GM19043 (cell line): ENCODE results near the gene GNL3L.
"Not testable (repeated sequence)": the region's sequence is repeated elsewhere in the genome, so short reads cannot be mapped to it uniquely, and the experiment has no call there.

Source experiments
- ATAC-seq: cut with Tn5 transposase; IDR thresholded peaks from one replicate; pipeline ENCODE4 v1.9.1; 2021; ENCODE audit warnings: low read depth; ENCODE audit not compliant: unreplicated experiment

GNL3L gene, protein sequence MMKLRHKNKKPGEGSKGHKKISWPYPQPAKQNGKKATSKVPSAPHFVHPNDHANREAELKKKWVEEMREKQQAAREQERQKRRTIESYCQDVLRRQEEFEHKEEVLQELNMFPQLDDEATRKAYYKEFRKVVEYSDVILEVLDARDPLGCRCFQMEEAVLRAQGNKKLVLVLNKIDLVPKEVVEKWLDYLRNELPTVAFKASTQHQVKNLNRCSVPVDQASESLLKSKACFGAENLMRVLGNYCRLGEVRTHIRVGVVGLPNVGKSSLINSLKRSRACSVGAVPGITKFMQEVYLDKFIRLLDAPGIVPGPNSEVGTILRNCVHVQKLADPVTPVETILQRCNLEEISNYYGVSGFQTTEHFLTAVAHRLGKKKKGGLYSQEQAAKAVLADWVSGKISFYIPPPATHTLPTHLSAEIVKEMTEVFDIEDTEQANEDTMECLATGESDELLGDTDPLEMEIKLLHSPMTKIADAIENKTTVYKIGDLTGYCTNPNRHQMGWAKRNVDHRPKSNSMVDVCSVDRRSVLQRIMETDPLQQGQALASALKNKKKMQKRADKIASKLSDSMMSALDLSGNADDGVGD

DNA sequence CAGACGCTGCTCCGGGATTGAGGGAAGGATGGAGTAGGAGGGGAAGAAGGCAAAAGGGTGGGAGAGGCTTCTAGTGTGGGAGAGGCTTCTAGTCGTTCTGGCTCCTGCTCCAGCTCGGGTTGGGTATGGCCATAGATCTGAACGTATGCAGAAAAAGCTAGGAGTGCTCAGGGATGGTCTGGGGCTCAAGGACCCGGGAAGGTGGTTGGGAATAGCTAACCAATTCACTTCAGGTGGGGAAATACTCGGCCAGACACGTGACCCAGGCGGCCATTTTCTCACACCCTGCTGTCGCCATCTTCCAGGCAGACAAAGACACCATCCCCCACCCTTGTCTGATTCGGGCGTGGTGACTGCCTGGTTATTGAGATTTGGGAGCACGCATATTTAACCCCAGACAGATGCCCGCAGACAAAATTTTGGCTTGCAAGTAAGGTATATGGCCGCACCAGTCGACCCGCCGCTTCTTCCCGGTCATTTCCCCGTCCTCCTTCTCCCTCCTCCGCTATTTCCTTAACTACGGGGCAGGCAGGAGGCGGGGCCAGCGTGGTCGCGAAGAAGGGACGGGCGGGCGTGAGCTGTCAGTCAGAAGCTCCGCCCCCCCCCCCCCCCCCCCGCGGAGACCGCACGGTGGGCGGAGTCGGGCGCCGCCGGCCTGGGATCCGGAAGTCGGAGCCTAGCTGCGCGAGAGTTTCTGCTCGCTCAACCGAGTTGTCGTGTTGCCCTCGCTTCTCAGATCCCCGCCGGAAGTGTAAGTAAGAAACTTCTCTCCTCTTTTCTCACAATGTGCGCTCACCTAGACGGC, at the start of gene GNL3L:
Gene GNL3L (plus strand): TSS at position 668 of the 805 bp plus-strand sequence. CDS start 2,348 bp downstream, outside the sequence.
- ATAC-seq, result peak; percentile 87

DNA sequence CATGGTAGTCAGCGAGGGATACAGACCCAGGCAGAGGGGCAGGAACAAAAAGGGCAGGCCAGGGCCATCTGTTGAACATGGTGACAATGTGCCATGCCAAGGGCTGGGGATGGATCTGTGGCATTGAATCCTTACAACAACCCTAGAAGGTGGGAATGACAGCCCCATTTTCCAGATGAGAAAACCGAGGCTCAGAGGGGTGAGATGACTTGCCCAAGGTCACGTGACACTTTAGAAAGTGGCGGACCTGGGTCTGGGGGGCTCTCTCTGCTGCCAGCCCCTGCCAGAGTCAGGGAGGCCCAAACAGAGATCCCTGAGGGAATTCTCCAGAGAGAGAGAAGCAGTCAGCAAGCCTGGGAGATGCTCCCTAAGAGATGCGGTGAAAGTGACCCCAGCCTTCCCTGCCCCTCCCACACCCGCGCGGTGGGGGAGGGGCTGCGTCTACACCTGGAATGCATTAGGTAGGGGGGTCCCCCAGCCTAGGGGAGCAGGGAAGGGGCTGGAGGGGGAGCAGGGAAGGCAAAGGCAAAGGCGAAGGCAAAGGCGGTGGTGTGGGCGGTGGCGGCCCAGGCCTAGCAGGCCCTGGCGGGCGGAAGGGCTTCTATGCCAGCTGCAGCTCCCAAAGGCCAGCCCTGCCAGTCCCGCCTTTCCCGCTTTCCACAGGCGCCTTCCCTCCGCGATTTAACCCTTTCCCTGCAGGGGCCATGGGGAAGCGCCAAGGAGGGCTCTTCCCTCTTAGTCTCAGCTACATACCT, 47.0 kb upstream of the GNL3L start:
- ATAC-seq, result no peak

DNA sequence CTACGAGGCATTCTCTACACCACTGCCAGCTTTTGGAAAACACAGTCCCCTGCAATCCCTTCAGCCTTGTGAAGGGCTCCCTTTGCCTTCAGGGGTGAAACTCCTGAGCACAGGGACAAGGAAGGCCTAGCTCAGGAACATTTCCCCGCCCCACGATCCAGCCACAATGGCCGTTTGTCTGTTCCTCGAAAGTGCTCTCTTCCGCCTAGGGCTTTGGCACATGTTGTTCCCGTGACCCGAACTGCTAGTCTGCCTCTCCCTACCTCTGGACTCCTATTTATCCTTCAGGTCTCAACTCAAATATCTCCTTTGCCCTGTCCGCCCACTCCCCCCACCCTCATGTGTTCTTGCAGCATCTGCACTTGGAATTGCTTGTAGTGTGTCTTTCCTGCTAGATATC, 46.1 kb upstream of the GNL3L start:
- ATAC-seq, result no peak

DNA sequence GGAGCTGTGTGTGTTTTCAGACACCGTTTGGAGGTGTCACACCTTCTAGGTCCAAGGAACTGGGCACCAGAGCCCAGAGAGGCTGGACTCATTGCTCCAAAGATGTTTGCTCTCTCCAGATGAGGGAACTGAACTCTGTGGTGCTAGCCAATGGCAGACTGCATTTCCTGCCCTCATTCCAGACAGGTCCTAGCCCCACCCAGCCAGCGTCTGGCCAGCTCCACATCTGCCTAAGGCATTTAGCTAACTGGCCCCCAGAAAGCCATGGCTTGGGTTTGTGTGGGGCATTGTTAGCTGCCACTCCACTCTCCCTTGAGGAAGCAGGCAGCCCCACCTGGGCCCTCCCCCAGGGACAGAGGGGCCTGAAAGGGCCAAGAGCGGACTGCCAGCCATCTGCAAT, 45.4 kb upstream of the GNL3L start:
- no peak for ATAC-seq

DNA sequence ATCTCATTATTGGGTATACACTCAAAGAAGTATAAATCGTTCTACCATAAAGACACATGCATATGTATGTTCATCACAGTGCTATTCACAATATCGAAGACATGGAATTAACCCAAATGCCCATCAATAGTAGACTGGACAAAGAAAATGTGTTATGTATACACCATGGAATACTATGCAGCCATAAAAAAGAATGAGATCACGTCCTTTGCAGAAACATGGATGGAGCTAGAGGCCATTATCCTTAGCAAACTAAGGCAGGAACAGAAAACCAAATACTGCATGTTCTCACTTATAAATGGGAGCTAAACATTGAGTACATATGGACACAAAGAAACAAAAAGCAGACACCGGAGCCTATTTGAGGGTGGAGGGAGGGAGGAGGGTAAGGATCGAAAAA, 40.2 kb upstream of the GNL3L start:
- ATAC-seq, result not testable (repeated sequence)

DNA sequence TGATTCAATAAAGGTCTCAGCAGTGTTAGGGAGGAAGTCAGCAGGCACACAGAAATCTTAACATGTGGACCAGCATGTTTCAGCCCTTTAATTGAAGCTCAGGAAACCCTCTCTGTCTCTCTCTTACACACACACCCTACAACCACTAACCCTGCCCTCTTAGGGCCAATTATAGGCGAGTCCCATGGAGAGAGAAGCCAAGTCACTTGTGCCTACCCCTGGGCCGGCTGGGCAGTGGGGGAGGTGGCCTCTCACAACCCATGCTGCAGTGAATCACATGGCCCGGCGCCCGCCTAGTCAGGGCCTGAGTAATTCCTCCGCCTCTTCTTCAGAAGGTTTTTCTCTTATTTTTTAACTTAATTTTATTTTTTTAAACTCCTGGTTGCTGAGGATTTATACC, 37.7 kb upstream of the GNL3L start:
- no peak for ATAC-seq

DNA sequence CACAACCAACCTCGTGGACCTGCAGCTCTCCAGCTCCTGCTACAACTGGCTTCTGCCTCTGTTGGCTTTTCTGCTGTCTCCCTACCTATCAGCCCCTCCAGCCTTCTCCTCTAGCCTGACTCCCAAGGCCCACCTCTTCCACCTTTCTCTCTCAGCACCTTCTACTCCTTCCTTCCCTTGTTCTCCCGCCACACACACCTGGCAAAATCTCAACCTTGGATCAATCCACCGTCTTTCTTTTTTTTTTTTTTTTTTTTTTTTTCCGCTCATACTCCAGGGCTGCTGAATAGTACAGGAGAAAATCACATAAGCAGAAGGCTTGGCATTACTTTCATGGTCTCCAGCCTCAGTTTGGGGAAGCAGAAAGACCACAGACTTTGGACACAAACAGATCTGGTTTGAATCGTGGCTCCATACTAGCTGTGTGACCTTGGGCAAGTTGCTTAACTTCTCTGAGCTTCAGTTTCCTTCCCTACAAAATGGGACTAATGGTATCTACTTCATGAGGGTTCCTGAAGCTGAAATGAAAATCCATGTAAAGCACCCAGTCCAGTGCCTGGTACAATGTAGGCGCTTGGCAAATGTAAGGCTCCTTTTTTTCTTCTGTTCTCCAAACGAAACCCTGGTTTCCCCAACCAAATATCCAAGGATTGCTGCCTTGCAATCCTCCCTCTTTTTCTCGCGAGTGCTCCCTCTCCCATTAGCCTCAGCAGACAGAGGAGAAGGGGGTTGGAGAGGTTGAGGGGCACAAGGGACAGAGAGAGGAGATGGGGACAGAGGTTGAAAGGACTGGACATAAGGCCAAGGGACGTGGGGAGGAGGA, 35.6 kb upstream of the GNL3L start:
- ATAC-seq, result no peak

DNA sequence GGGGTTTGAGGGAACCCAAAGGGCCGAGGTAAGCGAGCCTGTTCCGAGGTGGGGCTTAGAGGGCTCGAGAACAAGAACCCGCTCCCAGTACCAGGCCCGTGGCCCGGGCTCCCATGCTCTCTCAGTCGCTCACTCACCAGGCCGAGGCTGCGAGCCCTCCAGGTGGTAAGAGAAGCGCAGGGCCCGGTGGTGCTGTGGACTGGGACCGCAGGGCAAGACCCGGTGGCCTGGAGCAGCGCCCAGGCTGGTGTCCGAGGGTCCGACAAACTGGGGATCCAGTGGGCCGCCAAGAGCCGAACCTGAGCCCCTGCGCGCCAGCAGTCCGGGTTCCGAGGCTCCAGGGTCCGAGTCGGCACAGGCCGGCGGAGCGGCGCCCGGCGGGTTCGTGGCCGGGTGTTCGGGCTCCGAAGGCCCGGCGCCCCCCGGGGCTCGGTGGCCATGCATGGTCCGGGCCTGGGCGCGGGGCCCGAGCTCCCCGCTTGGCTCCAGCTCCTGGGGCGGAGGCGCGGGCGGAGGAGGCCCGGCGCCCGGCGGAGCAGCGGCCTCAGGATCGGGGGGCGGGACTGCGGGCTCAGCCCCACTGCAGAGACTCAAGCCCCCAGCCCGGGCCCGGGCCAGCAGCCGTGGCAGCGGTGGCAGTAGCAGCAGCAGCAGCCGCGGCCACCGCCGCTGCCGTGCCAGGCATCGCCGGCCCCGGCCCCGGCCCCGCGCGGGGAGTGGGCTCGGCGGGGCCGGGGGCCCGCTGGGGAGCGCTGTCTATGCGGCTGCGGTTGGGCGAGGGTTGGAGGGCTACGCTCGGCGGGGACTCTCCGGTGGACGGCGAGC, 34.8 kb upstream of the GNL3L start:
- no peak for ATAC-seq

DNA sequence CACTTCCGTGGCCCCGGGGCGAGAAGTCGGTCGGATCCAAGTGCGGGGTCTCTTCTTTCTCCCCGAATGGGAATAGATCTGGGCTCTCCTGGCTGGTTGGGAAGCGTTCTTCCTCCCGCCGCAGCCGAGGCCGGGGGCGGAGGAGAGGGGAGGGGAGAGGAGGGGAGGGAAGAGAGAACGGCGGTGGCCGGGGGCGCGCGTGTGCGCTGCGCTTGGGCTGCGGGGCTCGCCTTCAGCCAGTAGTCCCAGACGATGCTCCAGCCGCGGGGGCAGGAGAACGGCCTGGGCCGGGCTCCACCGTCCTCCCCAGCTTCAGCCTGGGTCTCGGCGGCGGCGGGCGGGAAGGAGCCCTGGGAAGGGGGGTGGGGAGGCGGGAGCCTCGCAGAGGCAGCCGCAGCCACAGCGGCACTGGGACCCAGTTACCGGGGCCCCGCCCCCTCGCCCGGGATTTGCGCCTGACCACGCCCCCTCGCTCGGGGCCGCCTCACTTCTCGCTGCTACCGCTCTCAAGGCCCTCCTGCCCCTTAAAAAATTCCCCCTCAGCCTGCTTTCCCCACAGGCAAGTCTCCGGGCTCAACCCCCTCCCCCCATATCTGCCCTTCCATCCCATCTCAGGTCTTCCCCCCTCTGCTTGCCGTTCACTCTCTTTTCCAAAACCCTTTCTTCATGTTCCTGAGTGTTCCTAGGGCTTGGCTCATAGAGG, 34.1 kb upstream of the GNL3L start, which contains the start of gene FGD1:
Gene FGD1 (minus strand): TSS at position 421 of the 703 bp plus-strand sequence. CDS start 802 bp downstream, outside the sequence.
- no peak for ATAC-seq

DNA sequence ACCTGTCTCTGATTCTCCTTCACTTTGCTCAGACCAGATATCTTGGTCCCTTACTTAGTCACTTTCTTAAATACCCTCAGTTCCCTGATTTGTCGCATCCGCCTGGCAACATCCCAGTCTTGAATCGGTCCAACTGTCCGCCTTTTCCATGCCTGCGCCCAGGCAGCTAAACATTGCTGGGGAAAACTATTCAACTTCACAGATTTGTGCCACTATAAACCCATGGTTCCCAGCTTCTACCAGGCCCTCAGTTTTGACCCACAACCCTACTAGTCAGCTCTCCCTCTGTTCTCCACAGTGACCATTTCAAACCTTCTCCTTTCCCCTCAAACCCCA, 33.5 kb upstream of the GNL3L start:
- ATAC-seq, result no peak

DNA sequence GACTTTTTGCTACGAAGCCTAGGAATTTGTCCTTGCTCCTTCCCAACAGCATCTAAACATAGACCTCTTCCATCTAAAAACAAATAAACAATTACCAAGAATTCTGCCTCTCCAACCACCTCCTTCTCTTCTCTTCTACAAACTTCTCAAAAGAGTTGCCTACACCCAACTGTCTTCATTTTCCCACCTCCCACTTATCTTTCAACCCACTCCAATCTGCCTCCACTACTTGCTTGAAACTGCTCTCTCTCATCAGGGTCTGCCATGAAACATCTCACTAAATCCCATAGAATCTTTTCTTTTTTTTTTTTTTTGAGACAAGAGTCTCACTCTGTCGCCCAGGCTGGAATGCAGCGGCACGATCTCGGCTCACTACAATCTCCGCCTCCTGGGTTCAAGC, 33.1 kb upstream of the GNL3L start:
- ATAC-seq, result no peak

DNA sequence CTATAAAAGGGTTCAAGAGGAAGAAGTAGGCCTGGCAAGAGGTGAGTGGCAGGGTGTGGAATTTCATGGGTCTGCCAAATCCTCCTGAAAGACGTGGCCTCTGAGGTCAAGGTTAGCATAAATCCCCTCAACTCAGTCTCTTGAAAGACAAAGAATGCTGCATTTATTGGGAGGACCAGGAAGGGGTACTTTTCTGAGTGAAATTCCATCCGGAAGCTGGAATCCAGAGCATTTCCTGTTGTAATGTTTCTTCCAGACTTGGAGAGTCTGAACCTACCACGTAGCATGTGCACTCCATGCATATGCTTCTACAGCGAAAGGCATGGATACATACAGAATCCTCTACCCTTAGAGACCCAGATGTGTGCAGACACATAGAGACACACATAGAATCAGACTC, 20.6 kb upstream of the GNL3L start:
- no peak for ATAC-seq

DNA sequence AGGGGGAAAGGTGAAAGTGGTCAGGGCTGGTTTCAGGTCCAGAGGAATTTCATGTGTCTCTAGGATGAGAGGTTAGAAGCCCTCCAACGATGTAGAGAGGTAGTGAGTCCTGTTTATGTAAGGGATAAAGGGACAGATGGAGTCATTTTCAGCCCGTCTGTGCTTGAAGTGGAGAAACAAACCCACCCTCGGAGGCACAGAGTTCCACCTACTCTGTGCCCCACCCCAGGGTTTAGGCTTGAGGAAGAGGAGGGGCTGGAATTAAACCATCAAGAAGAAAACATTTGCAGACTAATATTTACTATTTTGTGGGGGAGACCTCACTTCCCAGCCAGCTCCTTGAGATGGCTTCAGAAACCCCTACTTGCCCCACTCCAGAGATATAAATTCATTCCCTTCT, 868 bp upstream of the GNL3L start:
- ATAC-seq, result no peak

DNA sequence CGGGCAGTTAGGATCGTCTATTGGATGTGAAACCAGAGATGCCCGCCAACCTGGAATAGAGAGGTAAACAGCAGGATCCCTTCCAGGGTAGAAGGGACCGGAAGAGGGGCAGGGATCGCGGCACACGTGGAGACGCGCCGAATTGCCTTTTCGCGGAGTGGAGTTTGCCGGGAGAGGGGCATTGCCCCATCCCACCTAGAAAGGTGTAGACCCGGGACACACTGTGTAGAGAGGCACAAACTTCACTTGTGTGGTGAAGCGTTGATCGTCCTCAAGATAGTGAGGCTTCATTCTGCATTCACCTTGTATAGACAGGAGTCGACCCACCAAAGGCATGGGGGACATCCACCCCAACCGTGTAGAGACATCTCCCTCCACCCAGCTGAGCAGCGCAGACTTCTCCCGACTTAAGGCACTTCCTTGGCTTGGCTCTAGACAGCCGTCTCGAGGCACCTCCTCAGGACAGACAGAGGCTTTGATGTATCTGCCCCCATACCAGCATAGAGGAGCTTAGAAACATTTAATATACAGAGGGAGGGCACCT, 410 bp downstream of the GNL3L start:
- no peak for ATAC-seq

DNA sequence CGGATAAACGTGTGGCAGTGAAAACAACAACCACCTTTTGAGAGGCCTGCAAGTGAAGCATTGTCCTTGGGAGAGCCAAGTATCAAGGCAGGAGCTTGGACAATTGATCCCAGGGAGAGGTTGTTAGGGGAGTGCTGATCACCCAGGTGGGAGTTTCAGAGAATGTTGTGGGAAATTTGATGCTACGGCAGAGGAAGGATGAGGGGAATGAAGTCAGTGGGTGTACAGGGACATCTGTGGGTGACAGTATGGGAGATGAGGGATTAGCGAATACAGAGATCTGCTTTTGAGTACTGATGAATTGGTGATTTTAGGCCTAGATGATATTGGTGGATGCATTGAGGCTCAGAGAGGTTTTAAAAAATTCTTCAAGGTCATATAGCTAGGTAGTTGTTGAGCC, 4.3 kb downstream of the GNL3L start:
- ATAC-seq, result no peak

DNA sequence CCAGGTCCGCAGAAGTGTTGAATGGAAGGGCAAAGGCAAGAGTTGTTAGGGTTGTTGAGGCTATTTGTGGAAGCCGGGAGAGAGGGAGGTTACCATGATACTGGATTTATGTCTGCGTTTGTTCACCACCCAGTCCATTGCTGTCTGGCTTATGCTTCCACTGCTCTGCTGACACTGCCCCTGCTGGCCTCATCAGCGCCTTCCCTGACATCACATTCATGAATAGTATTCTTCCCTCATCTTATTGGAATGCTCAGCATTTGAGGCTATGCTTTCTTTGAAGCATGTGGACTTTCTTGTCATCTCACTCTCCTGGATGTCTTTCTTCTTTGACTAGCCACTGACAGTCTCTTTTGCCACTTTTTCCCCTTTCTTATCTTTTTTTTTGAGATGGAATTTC, 10.3 kb downstream of the GNL3L start:
- ATAC-seq, result no peak

DNA sequence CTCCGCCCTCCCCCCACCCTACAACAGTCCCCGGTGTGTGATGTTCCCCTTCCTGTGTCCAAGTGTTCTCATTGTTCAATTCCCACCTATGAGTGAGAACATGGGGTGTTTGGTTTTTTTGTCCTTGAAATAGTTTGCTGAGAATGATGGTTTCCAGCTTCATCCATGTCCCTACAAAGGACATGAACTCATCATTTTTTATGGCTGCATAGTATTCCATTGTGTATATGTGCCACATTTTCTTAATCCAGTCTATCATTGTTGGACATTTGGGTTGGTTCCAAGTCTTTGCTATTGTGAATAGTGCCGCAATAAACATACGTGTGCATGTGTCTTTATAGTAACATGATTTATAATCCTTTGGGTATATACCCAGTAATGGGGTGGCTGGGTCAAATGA, 12.2 kb downstream of the GNL3L start:
- not testable (repeated sequence) for ATAC-seq

DNA sequence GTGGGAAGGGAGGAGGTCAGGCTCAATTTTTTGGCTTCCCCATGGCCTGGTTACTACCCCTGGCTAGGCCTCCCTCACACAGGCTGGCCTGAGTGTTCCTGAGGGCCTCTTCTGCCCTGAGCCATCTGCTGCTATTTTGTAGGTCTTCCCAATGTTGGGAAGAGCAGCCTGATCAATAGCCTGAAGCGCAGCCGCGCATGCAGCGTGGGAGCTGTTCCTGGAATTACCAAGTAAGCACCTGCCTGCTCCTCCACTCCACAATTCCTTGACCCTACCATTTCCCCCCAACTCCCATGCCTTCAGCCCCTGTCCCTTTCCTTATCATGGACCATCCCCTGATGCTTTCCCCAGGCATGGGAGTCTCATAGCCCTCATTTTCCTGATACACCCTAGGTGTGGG, 20.8 kb downstream of the GNL3L start:
- no peak for ATAC-seq
